ENCODE measurements around the gene PCMTD2. TPM values are rescaled to one million over a fixed set of nuclear protein-coding genes. Genes with fewer than 3 reads are reported as not detected.
A peak's percentile ranks its signal among the peaks of the same experiment; 100 is the strongest.
"Not testable (repeated sequence)": the region's sequence is repeated elsewhere in the genome, so short reads cannot be mapped to it uniquely, and the experiment has no call there.

Gene PCMTD2
- total RNA-seq, 1 donor from 2014 or later = 90.9 TPM

DNA sequence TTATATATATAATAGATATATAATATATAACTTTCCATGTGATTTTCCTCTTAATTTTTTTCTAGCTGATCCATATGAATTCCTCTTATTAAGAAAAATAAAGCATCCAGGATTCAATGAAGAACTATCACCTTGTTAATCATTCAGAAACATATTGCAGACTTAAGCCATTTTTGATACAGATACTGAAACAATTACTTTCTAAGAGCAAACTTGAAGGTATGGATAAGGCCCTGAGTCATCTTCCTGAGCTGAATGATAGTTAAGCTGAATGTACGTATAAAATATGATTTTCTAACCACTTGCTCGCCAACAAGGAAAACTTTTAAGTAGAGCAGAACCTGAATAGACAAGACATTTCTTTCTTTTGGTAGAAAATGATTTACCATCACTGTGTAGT lies 47.5 kb downstream of the PCMTD2 start:
- not testable (repeated sequence) for DNase-seq

- not testable (repeated sequence) for DNase-seq
Observed at GRCh38 chr20:64313761-64314160, 58.2 kb downstream of the PCMTD2 start.

DNA sequence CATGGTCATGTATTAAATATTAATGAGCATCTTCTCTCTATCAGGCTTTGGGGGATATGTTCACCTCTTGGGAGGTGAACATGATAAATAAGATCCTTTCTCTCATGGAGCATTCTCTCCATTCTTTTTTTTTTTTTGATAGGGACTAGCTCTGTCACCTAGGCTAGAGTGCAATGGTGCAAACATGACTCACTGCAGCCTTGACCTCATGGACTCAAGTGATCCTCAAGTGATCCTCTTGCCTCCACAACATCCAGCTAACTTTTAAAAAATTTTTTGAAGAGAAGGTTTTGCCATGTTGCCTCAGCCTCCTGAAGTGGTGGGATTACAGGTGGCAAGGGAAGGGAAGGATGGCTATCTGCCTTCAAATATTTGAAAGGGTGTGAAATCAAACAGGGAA lies 59.8 kb downstream of the PCMTD2 start:
- DNase-seq = not testable (repeated sequence)

DNA sequence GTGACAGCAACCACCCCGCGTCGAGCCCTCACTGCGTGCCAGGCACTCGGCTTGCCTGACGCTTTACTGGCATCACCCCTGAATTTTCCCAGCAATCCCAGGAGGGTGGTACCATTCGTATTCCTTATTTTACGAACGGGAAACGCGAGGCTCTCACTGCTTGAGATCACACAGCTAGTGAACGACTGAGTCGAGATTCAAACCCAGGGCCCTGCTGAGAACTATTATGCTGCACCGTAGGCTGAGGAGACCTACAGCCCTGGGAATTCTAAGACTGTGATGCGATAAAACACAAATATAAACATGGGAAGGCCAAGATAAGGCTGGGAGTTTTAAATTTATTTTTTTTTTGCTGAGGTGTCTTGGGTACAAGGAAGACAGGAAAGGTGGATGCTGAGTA lies 60.3 kb downstream of the PCMTD2 start:
- DNase-seq = not testable (repeated sequence)

DNA sequence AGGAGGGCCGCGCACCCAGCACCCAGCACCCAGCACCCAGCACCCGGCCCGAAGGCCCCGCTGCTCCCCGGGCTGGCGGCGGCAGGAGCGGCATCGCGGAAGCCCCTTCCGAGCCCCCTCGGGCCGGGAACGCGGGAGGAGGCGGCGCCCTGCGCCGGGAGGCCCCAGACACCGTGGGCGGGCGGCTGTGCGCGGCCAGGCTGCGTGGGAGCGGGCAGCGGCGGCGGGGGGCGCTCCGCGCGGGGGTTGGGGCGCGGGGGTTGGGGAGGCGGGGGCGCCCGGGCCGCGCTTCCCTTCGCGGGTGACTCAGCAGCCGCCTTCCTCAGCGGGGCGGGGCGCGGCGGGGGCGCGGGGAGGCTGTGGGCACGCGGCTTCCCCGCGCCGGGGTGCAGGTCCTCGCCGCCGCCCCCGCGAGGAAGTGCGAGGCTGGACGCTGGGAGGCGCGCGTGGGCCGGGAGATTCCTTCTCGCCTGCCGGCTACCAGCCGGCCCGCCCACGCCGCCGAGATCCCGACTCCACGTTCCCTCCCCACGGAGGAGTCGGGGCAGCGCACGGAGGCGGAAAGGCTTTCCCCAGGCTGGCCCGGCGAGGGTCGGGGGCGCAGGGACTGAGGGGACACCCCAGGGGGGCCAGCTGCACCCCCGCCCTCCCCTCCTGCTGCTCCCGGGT lies 61.0 kb downstream of the PCMTD2 start:
- DNase-seq = peak; percentile 24

GRCh38 chr20:64317331-64317730 lies 61.8 kb downstream of the PCMTD2 start:
- not testable (repeated sequence) for DNase-seq

- not testable (repeated sequence) for DNase-seq
Observed at GRCh38 chr20:64318056-64318455, 62.5 kb downstream of the PCMTD2 start.

DNA sequence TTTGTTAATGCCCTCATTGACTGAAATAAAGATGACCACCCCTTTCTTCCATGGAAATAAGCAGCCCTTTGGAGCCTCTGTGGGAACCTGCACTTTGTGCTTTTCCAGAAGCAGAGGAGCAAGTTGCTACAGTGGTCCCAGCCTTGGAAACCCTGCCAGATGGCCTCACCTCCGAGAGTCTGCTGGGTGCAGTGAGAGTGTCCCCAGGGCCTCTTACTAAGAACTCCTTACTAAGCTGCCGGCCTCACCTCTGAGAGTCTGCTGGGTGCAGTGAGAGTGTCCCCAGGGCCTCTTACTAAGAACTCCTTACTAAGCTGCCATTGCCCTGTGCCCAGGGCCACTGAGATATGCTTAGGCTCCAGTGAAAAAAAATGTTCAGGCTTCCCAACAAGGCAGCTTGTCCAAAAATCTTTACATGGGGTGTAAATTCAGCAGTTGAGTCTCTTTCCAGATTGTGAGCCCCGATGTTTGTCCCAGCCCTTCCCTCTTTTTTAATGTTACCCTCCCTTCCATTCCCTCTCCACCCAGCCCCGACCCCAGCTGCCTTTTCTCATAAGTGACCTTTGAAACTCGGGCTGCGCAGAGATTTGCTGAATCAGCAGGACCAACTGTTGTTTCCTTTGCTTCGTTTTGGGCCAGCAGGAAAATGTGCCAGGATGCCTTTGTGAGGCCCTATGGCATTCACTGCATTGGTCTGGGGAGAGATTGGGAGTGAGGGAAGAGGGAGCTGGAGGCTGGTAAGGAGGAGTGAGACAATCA lies 66.7 kb downstream of the PCMTD2 start:
- not testable (repeated sequence) for DNase-seq

Other genes starting within 250 kb of the PCMTD2 start
- gene C20orf204, start 219.6 kb upstream of the PCMTD2 start, total RNA-seq = 11.2 and 13.3 TPM in 2 replicates
- gene SOX18, start 206.1 kb upstream of the PCMTD2 start, total RNA-seq = 82.5 and 123 TPM in 2 replicates
- 35.8 and 45.9 TPM in 2 replicates for gene TCEA2, start 192.6 kb upstream of the PCMTD2 start, total RNA-seq
- 29.3 and 44.6 TPM in 2 replicates for gene RGS19, start 176.2 kb upstream of the PCMTD2 start, total RNA-seq
- 3.2 and 5.4 TPM in 2 replicates for gene OPRL1, start 175.7 kb upstream of the PCMTD2 start, total RNA-seq
- not detected in 2 replicates for gene LKAAEAR1, start 171.3 kb upstream of the PCMTD2 start, total RNA-seq
- gene NPBWR2, start 148.2 kb upstream of the PCMTD2 start, total RNA-seq = not detected in 2 replicates
- not detected in 2 replicates for gene MYT1, start 91.3 kb upstream of the PCMTD2 start, total RNA-seq